T-cell (primary cell): ENCODE measurements around the gene TUBA4B. TPM values are rescaled to one million over a fixed set of nuclear protein-coding genes. Genes with fewer than 3 reads are reported as not detected.
"Not testable (repeated sequence)": the region's sequence is repeated elsewhere in the genome, so short reads cannot be mapped to it uniquely, and the experiment has no call there.

Experiments
- ATAC-seq, 4 experiments: fragments of 200-7000 bp in 3 of 4; fragments of 150-1000 bp in 1 of 4; cut with Tn5 transposase; replicated peaks in 1 of 4; 1 replicate in 3 of 4; 2 replicates in 1 of 4; pipeline ENCODE4 v1.10.0; 2021; ENCODE audit warnings: moderate library complexity in 3 of 4, mild to moderate bottlenecking in 2 of 4, moderate number of reproducible peaks in 1 of 4
- CTCF ChIA-PET, 2 donors: fragments of 300-600 bp; sonication (Branson Sonifier 250); formaldehyde crosslinking; loops; one replicate each; lab custom pipeline; 2022; ENCODE audit warnings: antibody characterized with exemption in 2 of 2; lab: Charles Lee
- POLR2A ChIA-PET, 2 donors: fragments of 300-600 bp; sonication (Branson Sonifier 250); formaldehyde crosslinking; loops; one replicate each; lab custom pipeline; 2022; ENCODE audit warnings: antibody characterized with exemption in 2 of 2; lab: Charles Lee
- DNase-seq, 35 experiments: peaks; one replicate each; pipeline versions ENCODE4 v3.0.0 to v3.0.0-alpha.2; 2013 to 2023
- H3K27ac ChIP-seq: one replicate; pipeline ENCODE4 v1.5.1; 2013; ENCODE audit warnings: low read length
- H3K27me3 ChIP-seq, 2 experiments: replicated peaks in 1 of 2; 1 replicate in 1 of 2; 2 replicates in 1 of 2; pipeline versions ENCODE4 v1.6.1 to v1.7.0; 2013; ENCODE audit warnings: low read length in 1 of 2, mixed read lengths in 1 of 2; ENCODE audit not compliant: control insufficient read depth in 2 of 2, insufficient read depth in 2 of 2; ENCODE audit errors: extremely low read depth in 1 of 2
- H3K36me3 ChIP-seq, 2 donors: 1 replicate in 1 of 2; 2 replicates in 1 of 2; pipeline versions ENCODE4 v1.6.1 to v1.7.0; 2013; ENCODE audit warnings: low read length in 1 of 2; ENCODE audit not compliant: control insufficient read depth in 2 of 2, insufficient read depth in 1 of 2; ENCODE audit errors: extremely low read depth in 1 of 2
- H3K4me1 ChIP-seq, 2 experiments: 1 replicate in 1 of 2; 2 replicates in 1 of 2; pipeline versions ENCODE4 v1.6.1 to v1.7.0; 2013; ENCODE audit warnings: low read length in 2 of 2, mixed read lengths in 1 of 2; ENCODE audit not compliant: insufficient read depth in 2 of 2, control insufficient read depth in 1 of 2; ENCODE audit errors: extremely low read depth in 1 of 2
- H3K4me3 ChIP-seq, 2 donors: 1 replicate in 1 of 2; 2 replicates in 1 of 2; pipeline versions ENCODE4 v1.5.1 to v1.7.0; 2013; ENCODE audit warnings: mild to moderate bottlenecking in 2 of 2, low read length in 1 of 2, moderate library complexity in 1 of 2; ENCODE audit not compliant: control insufficient read depth in 1 of 2; ENCODE audit errors: extremely low read depth in 1 of 2
- H3K9me3 ChIP-seq: 2 replicates; pipeline ENCODE4 v1.7.0; 2013
- H3K27ac Mint-ChIP-seq, 2 donors: one replicate each; pipeline ENCODE4 v1.8.0; 2020 to 2021; ENCODE audit warnings: mild to moderate bottlenecking in 2 of 2, mixed read lengths in 2 of 2
- H3K27me3 Mint-ChIP-seq, 2 donors: one replicate each; pipeline ENCODE4 v1.8.0; 2021 to 2022; ENCODE audit warnings: mixed read lengths in 2 of 2
- H3K36me3 Mint-ChIP-seq: one replicate; pipeline ENCODE4 v1.8.0; 2021; ENCODE audit warnings: mixed read lengths
- H3K4me1 Mint-ChIP-seq, 3 donors: one replicate each; pipeline ENCODE4 v1.8.0; 2020 to 2022; ENCODE audit warnings: mixed read lengths in 3 of 3, mild to moderate bottlenecking in 1 of 3
- H3K4me3 Mint-ChIP-seq, 3 donors: one replicate each; pipeline ENCODE4 v1.8.0; 2020 to 2022; ENCODE audit warnings: mild to moderate bottlenecking in 3 of 3, mixed read lengths in 3 of 3, moderate library complexity in 3 of 3
- H3K9me3 Mint-ChIP-seq, 3 donors: one replicate each; pipeline ENCODE4 v1.8.0; 2020 to 2022; ENCODE audit warnings: mixed read lengths in 3 of 3
- WGBS: methylation state at CpG from one replicate; pipeline ENCODE4 v1.1.5; 2013; ENCODE audit warnings: missing lambda C conversion rate; ENCODE audit not compliant: insufficient coverage; 5-methylcytosine and 5-hydroxymethylcytosine counted together
- total RNA-seq, 35 experiments: library from RNA in 6 of 35; stranded (reverse) in 6 of 35; fragments of 120-200 nt in 1 of 35; gene quantifications; one replicate each; pipeline versions ENCODE4 v1.2.1 to v1.2.4 and lab custom pipeline; 2013 to 2026

Gene TUBA4B
- total RNA-seq, 5 donors from 2014 or later (not counting 1 experiment from before 2014, with no cell fraction given), result not detected

DNA sequence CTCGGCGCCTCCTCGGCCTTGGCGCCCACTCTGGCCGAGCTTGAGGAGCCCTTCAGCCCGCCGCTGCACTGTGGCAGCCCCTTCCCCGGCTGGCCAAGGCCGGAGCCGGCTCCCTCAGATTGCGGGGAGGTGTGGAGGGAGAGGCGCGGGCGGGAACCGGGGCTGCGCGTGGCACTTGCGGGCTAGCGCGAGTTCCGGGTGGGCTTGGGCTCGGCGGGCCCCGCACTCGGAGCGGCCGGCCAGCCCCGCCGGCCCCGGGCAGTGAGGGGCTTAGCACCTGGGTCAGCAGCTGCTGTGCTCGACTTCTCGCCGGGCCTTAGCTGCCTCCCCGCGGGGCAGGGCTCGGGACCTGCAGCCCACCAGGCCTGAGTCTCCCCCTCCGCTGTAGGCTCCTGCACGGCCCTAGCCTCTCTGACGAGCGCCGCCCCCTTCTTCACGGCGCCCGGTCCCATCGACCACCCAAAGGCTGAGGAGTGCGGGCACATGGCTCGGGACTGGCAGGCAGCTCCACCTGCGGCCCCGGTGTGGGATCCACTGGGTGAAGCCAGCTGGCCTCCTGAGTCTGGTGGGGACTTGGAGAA, 59.7 kb downstream of the TUBA4B start:
- H3K9me3 ChIP-seq, result not testable (repeated sequence)

DNA sequence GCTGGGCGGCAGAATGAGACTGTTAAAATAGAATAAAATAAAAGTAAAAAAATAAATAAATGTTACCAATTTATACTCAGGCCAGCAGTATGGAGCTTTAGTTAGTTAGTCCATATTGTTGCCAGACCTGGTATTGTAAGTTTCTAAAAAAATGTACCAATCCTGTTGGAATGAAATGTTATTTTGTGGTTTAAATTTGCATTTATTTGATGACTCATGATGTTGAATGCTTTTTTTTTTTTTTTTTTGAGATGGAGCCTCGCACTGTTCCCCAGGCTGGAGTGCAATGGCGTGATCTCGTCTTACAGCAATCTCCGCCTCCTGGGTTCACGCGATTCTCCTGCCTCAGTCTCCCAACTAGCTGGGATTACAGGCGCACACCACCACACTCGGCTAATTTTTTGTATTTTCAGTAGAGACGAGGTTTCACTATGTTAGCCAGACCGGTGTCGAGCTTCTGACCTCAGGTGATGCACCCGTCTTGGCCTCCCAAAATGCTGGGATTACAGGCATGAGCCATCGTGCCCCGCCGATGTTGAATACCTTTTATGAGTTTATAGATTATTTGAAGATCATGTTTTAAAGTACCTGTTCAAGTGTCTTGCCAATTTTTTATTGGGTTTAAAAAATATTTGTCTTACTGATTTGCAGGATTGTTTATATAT, 61.9 kb downstream of the TUBA4B start:
- Mint-ChIP-seq H3K4me3 (no peak overlapping the region), H3K27ac (no peak overlapping the region), H3K4me1 (peaks cover 0 to 1% (median 0%) of the 10 kb centered on the region in 3 donors), H3K27me3 (peaks cover 27 to 29% of the 10 kb centered on the region in 2 donors), H3K36me3 (no peaks in the 10 kb centered on the region), H3K9me3 (no peaks in the 10 kb centered on the region)
- WGBS, result 94% methylated on average over 9 of the region's 16 CpGs
- H3K4me1 ChIP-seq, result no peaks in the 10 kb centered on the region
- H3K27ac ChIP-seq, result no peak overlapping the region
- no peak overlapping the region for H3K4me3 ChIP-seq
- no peaks in the 10 kb centered on the region for H3K9me3 ChIP-seq
- POLR2A ChIA-PET, result interaction anchor here in 1 of 2 donors (0.6 kb wide), 1 partner anchor 375 kb away, joined by 3 read pairs; no protein-coding TSS in a partner anchor
- no peak for ATAC-seq
- CTCF ChIA-PET, result interaction anchor here in 1 of 2 donors (0.7 kb wide), 1 partner anchor 213 kb away, joined by 5 read pairs; no protein-coding TSS in a partner anchor
- no peak for DNase-seq
- H3K27me3 ChIP-seq, result peaks cover 0 to 27% of the 10 kb centered on the region in 2 experiments
- H3K36me3 ChIP-seq, result no peaks in the 10 kb centered on the region

More for the DNA sequence above, 59.7 kb downstream of the TUBA4B start:
- H3K4me1 Mint-ChIP-seq, POLR2A ChIA-PET, DNase-seq, CTCF ChIA-PET, H3K4me3 ChIP-seq, H3K9me3 Mint-ChIP-seq, H3K27ac Mint-ChIP-seq, H3K4me1 ChIP-seq, ATAC-seq, H3K4me3 Mint-ChIP-seq, H3K27ac ChIP-seq, H3K36me3 Mint-ChIP-seq, H3K36me3 ChIP-seq: not testable (repeated sequence)
- peaks cover 0 to 40% of the 10 kb centered on the region in 2 experiments for H3K27me3 ChIP-seq
- H3K27me3 Mint-ChIP-seq, result peaks cover 38 to 45% of the 10 kb centered on the region in 2 donors
- 95% methylated on average over 18 of the region's 49 CpGs for WGBS

Other genes with a start within 250 kb of the TUBA4B start
- gene CFAP65, start 211.7 kb upstream of the TUBA4B start, total RNA-seq, result under 1 TPM in 1 of 5 donors, not detected in 4; 0.16 TPM
- gene IHH, start 192.3 kb upstream of the TUBA4B start, total RNA-seq, result under 1 TPM in 2 of 5 donors, not detected in 3; 0.12 to 0.28 TPM
- 10 to 100 TPM; 17.3 to 21.1 (median 18.2) TPM for gene NHEJ1, start 92.4 kb upstream of the TUBA4B start, total RNA-seq
- 1 to 10 TPM in 3 of 5 donors, under 1 TPM in 2; 0.54 to 8.7 (median 5.1) TPM for gene SLC23A3, start 83.2 kb upstream of the TUBA4B start, total RNA-seq
- gene CNPPD1, start 76.3 kb upstream of the TUBA4B start, total RNA-seq, result 10 to 100 TPM; 49.2 to 89.5 (median 83.2) TPM
- gene RETREG2, start 75.0 kb upstream of the TUBA4B start, total RNA-seq, result 100 to 1,000 TPM in 3 of 5 donors, 10 to 100 TPM in 2; 85.2 to 131 (median 109) TPM
- gene ZFAND2B, start 46.5 kb upstream of the TUBA4B start, total RNA-seq, result 10 to 100 TPM; 61.7 to 91.6 (median 85.6) TPM
- 10 to 100 TPM in 3 of 5 donors, 1 to 10 TPM in 2; 4.1 to 16.5 (median 13.0) TPM for gene ABCB6, start 34.3 kb upstream of the TUBA4B start, total RNA-seq
- 10 to 100 TPM; 52.5 to 72.9 (median 57.6) TPM for gene ATG9A, start 23.6 kb upstream of the TUBA4B start, total RNA-seq
- gene ANKZF1, start 23.4 kb upstream of the TUBA4B start, total RNA-seq, result 100 to 1,000 TPM; 119 to 220 (median 194) TPM
- gene GLB1L, start 7.8 kb upstream of the TUBA4B start, total RNA-seq, result 1 to 10 TPM; 1.1 to 3.0 (median 1.8) TPM
- gene STK16, start 7.8 kb upstream of the TUBA4B start, total RNA-seq, result 10 to 100 TPM; 19.3 to 26.6 (median 21.3) TPM
- 100 to 1,000 TPM; 108 to 196 (median 121) TPM for gene TUBA4A, start 675 bp downstream of the TUBA4B start, total RNA-seq
- gene DNAJB2, start 26.1 kb downstream of the TUBA4B start, total RNA-seq, result 100 to 1,000 TPM in 2 of 5 donors, 10 to 100 TPM in 3; 83.0 to 150 (median 91.8) TPM
- gene PTPRN, start 56.2 kb downstream of the TUBA4B start, total RNA-seq, result under 1 TPM in 1 of 5 donors, not detected in 4; 0.63 TPM
- gene RESP18, start 79.5 kb downstream of the TUBA4B start, total RNA-seq, result not detected
- 10 to 100 TPM; 73.5 to 88.8 (median 85.4) TPM for gene DNPEP, start 134.7 kb downstream of the TUBA4B start, total RNA-seq
- gene DES, start 165.1 kb downstream of the TUBA4B start, total RNA-seq, result 1 to 10 TPM in 2 of 5 donors, under 1 TPM in 1, not detected in 2; 0.98 to 1.3 (median 1.3) TPM
- 10 to 100 TPM; 13.8 to 23.9 (median 18.9) TPM for gene SPEG, start 181.6 kb downstream of the TUBA4B start, total RNA-seq
- gene GMPPA, start 245.6 kb downstream of the TUBA4B start, total RNA-seq, result 10 to 100 TPM; 20.6 to 47.7 (median 41.3) TPM